GM21367 (cell line): ENCODE measurements around the gene CDKAL1.

Experiments used
- ATAC-seq: cut with Tn5 transposase; IDR thresholded peaks from one replicate; pipeline ENCODE4 v1.9.1; 2021; ENCODE audit not compliant: unreplicated experiment

The CDKAL1 gene

GRCh38 chr6:20946022-20946421 is 411.8 kb downstream of the CDKAL1 start:
- ATAC-seq, result peak; percentile 79

- no peak for ATAC-seq
These were observed 412.6 kb downstream of the CDKAL1 start for GRCh38 chr6:20946890-20947289.

- ATAC-seq, result no peak
These were observed 413.7 kb downstream of the CDKAL1 start for GRCh38 chr6:20947977-20948376.

- no peak for ATAC-seq
These were observed 414.3 kb downstream of the CDKAL1 start for GRCh38 chr6:20948556-20948955.

- no peak for ATAC-seq
These were observed 414.9 kb downstream of the CDKAL1 start for GRCh38 chr6:20949138-20949537.

GRCh38 chr6:20952699-20953474 is 418.6 kb downstream of the CDKAL1 start:
- no peak for ATAC-seq

GRCh38 chr6:20954315-20954714 is 420.1 kb downstream of the CDKAL1 start:
- no peak for ATAC-seq

- ATAC-seq, result no peak
These were observed 420.9 kb downstream of the CDKAL1 start for GRCh38 chr6:20955131-20955530.

GRCh38 chr6:20955751-20956150 is 421.5 kb downstream of the CDKAL1 start:
- no peak for ATAC-seq

GRCh38 chr6:20960067-20960466 is 425.8 kb downstream of the CDKAL1 start:
- no peak for ATAC-seq

GRCh38 chr6:20965276-20965675 is 431.0 kb downstream of the CDKAL1 start:
- ATAC-seq, result no peak

GRCh38 chr6:20965915-20966314 is 431.7 kb downstream of the CDKAL1 start:
- no peak for ATAC-seq

GRCh38 chr6:20969551-20969950 is 435.3 kb downstream of the CDKAL1 start:
- no peak for ATAC-seq

- no peak for ATAC-seq
These were observed 442.2 kb downstream of the CDKAL1 start for GRCh38 chr6:20976391-20976918.

GRCh38 chr6:20978151-20978614 is 443.9 kb downstream of the CDKAL1 start:
- ATAC-seq, result peak; percentile 68

GRCh38 chr6:20979076-20979475 is 444.8 kb downstream of the CDKAL1 start:
- ATAC-seq, result no peak

- no peak for ATAC-seq
These were observed 449.7 kb downstream of the CDKAL1 start for GRCh38 chr6:20983961-20984360.

- ATAC-seq, result no peak
These were observed 451.6 kb downstream of the CDKAL1 start for GRCh38 chr6:20985821-20986220.

- ATAC-seq, result no peak
These were observed 457.7 kb downstream of the CDKAL1 start for GRCh38 chr6:20991910-20992309.

- no peak for ATAC-seq
These were observed 461.8 kb downstream of the CDKAL1 start for GRCh38 chr6:20996099-20996498.

- ATAC-seq, result no peak
These were observed 463.0 kb downstream of the CDKAL1 start for GRCh38 chr6:20997143-20997769.

GRCh38 chr6:20997770-20998147 is 463.5 kb downstream of the CDKAL1 start:
- no peak for ATAC-seq
